Endometrial microvascular endothelial cells (primary cell): Measurements from ENCODE around the gene CLK3. TPM values are rescaled to one million over a fixed set of nuclear protein-coding genes. Genes with fewer than 3 reads are reported as not detected.

ENCODE experiments used
- in situ Hi-C: cut with HindIII; loops from 2 replicates; pipeline ENCODE4 v1.10.0; 2017; ENCODE audit warnings: low sequenced_read_pairs, low pct_unique_long_range_greater_than_20kb; ENCODE audit errors: inconsistent ontology term
- total RNA-seq: library from RNA; depleted of rRNA; stranded (reverse); fragments of >200 nt; gene quantifications from one replicate; pipeline ENCODE4 v1.2.3, GENCODE V29; 2015; ENCODE audit errors: inconsistent ontology term

CLK3 gene
- total RNA-seq, 1 donor from 2014 or later = 91.1 TPM

DNA sequence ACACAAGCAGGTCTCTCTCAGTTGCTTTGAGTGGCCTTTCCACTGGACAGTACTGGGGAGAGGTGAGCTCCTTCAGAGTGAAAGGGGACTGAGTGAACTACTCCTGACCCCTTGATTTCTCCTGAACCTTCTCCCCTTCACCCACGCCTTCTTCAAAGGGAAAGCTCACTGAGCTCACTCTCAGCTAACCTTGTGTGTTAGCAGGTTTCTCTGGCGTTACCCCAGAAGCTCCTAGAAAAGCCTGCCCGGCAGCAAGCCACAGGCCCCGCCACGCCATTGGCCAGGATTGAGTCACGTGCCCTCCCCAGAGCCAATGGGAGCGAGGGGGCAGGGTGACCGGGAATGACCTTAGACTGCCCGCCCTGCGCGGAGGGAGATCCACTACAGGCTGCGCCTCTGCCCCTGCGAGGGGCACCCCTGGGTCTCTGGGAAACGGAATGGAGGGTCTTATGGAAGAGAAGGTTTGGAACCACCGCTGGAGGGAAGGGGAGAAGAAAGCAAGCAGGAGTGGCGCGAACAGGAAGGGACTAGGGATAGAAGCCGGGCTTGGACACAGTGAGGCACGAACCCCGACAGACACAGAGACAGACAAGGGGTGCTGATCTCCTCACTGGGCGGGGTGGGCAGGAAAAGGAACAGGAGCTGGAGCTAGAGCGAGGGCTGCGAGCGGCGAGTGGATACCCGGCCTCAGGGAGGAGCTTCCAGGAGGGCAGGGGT, 17.4 kb upstream of the CLK3 start:
- in situ Hi-C loops = no loop called here

- in situ Hi-C loops = no loop called here
Measured at GRCh38 chr15:74599156-74599555, 16.5 kb upstream of the CLK3 start.

DNA sequence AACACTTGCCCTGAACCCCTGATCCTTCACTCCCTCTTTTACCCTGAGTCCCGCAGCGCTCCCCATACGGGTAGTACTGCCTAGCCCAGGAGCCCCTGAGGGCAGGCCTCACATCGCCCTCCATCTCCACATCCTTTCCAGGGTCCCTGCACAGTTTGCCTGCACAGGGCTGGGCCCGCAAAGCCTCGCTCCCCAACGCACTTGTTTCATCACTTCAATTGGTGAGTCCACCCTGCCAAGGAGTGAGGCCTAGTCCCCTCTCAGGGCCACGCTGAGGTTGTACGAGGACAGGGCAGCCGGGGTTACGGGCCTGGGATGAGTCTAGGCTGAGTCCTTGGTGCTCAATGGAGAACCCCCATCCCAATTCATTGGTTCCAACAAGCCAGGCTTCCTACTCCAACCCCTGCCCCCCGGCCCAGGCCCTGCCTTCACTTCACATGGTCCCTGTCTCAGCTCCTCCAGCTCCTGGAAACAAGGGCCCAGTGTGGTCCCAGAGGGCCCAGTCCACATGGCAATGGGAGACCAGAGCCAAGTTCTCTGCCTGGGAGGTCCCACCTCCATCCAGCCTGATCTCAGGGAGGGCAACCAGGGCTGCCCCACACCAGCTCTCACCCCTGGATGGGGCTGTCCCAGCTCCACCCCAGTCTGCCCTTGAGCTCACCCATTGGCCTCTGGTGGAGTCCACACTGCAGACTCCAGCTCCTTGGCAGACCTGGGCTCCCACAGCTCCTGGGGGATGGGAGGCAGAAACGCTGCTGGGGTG, 12.4 kb upstream of the CLK3 start:
- in situ Hi-C loops = no loop called here

DNA sequence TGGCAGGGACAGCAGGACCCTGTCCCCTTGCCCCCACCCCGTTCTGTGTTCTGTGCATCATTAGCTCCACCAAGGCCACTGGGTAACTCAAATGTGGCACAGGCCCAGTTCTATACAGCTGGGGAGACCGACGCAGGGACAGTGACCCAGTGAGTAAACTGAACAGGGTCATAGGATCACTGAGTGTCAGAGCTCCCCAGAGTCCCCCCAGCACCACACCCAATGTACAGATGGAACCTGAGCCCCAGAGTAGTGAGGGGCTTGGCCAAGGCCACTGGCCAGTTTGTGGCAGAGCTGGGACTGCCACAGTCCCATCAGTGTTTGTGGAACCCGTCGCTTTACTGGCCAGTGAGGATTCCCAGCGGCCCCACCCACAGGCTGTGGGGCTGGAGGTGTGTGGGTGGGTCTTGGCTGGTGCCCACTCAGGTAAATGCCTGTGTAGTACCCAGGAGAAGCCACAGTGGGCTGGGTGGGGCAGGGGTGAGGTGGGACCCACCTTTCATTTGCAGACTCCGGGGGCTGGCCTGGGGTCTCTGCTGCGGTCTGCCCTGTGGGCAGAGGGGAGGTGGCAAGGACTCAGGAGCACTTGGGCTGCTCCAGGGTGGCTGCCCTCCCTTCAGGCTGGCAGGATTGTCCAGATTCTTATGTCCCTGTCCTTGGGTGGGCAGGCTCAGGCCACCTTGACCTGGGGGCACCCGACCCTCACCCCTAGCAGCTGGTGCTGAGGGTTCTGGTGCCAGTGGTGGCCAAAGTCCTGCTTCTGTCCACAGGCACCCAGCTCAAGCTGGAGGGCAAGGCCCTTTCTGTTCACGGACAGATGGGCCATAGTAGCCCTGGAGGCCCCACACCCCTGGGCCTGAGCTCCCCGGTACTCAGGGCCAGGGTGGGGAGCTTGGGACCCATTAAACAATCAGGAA, 11.6 kb upstream of the CLK3 start:
- in situ Hi-C loops = no loop called here

GRCh38 chr15:74604983-74605794, 10.4 kb upstream of the CLK3 start:
- in situ Hi-C loops = no loop called here

DNA sequence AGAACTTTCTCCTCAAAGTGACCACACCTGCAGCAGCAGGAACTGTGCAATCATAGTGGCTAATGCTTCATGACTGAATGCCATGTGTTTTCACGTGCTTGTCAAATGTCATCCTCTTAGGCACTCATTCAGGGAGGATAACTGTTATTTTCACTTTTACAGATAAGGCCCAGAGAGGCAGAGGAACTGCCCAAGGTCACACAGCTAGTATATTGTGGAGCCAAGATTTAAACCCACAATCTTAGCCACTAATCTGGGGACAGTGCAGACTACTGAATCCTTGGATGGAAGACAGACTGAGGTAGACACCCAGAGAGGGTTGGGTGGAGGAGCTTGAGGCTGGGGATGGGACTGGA, 9.9 kb upstream of the CLK3 start:
- in situ Hi-C loops = no loop called here

GRCh38 chr15:74608786-74609185, 6.8 kb upstream of the CLK3 start:
- in situ Hi-C loops = no loop called here

GRCh38 chr15:74609938-74610301, 5.7 kb upstream of the CLK3 start:
- in situ Hi-C loops = no loop called here

GRCh38 chr15:74610302-74610951, 5.2 kb upstream of the CLK3 start:
- in situ Hi-C loops = no loop called here

DNA sequence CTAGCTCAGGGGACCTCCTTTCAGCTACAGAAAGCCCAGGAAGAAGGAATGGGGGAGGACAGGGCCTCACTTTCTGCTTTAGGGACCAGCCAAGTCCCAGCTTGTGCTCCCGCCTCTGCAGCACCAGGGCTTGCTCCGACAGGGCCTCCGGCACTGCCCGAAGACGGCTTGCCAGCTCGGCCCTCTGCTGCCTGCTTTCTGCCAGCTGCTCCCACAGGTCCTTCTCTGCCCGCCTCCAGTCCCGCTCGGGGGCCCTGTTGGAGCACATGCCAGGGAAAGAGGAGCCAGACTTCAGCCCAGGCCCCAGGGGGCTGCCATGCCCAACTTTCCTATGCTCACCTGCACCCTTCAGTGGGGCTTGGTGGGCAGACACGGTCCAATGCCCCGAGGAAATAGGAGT, 4.3 kb upstream of the CLK3 start:
- in situ Hi-C loops = no loop called here

DNA sequence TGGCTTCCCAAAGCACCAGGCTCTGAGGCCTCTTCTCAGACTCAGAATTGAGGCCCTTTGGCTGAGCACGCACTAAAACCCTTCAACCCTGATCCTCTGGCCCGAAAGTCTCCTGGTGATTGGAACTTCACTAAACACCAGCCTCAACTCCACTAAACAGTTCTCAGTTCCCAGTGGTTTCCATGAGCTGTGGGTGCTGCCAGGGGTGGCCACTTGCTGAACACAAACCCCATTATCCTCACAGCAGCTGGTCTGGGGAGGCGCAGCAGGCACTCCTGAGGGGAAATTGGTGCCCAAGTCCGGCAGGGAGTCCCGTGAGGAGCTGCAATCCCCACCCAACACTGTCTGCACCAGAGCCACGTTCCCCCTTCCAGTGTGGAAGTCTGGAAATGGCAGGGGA, 3.8 kb upstream of the CLK3 start:
- in situ Hi-C loops = no loop called here

DNA sequence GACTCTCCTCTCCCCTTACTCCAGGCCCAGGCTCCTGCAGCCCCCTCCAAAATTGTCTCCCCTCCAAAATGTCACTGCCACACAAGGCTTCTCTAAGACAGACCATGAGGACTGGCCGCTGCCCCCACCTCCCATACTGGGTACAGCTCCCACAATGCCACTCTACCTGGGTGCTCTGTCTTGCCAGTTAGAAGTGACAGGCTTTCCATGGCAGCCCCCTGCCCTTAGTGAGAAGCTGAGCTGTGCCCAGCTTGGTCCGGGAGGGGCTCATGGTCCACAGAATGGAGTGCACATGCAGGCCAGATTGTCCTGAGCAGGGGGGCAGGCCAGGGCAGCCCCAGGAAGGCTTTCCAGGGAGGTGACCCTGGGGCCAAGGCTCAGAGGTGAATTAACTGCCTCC, 3.0 kb upstream of the CLK3 start:
- in situ Hi-C loops = no loop called here

DNA sequence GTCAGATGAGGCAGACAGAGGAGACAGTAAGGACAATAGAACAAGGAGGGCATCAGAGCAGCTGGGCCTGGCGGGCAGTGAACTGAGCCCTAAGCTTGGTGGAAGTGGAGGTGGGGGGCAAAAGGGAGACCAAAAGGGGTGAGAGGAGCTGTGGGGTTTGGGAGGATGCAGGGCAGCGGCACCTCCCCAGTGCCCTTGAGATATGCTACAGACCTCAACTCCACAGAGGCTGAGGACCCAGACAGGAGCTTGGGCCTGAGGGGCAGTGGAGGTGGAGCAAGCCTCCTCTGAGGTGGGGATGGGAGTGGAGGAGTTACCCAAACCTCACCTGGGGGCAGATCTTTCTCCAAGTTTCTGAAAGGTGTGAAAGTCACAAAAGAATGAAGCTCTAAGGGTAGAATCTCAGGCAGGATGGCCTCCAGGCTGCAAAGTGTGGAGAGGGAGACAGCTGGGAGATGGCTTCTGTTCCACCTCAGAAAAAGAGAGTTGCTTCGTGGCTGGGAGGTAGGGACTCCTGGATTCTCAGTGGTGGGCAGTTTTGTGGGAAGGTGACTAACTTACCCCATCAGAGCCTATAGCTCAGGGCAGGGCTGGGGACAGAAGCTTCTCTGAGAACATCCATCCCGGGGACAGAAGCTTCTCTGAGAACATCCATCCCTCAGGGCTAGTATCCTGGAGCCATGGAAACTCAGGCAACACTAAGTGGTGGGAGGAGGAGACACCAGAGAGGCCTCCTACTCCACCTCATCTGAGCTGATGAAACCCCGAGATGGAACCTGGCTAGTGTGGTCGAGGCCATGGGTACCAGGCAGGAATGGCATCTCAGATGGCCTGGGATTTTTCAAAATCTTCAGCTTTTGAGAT, 2.3 kb upstream of the CLK3 start:
- in situ Hi-C loops = no loop called here

- in situ Hi-C loops = no loop called here
Measured at GRCh38 chr15:74613953-74614743, 1.5 kb upstream of the CLK3 start.

DNA sequence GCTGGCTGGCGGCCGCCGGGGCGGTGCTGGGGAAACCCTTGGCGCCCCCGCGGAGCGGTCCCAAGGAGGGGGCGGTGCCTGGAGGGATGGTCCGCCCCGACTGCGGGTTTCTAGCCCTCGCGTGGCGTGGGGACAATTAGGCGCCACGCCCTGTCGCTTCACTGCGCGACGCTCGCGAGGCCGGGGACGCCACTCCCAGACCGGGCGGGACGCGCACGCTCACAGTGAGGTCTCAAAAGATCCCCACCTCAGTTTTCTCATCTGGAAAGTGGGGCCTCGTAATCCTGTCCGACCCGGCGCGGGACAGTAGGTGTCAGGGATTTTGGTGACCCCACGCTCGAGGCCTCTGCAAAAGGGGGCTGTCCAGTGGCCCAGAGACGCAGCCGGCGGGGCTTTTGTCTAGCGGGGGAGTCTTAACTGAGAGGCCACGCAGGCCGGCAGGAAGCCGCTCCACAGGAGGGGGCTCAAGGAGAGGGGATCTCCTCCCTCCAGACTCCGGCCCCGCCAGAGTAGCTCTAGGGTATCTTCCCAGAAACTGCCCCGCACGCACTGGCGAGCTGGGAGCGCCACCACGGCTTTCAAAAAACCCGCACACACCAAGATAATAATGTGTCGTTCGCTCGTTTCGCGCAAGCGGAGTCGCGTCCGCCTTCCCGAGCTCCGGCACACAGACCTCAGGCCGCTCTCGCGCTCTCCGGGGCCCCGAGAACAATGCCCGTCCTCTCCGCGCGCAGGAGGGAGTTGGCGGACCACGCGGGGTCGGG, 710 bp upstream of the CLK3 start:
- in situ Hi-C loops = no loop called here

- in situ Hi-C loops = no loop called here
Measured at GRCh38 chr15:74616366-74616939, 817 bp downstream of the CLK3 start.
